ELF-1 (cell line): ENCODE measurements around the gene NR1D1.

Experiments used
- DNase-seq: peaks from one replicate; pipeline ENCODE4 v3.0.0-alpha.2; 2016; ENCODE audit warnings: low read depth, low spot score

The NR1D1 gene

GRCh38 chr17:40062329-40063186, 37.8 kb downstream of the NR1D1 start, which contains the start of gene THRA:
THRA (plus strand) TSS chr17:40062965; CDS start chr17:40074489, 11,524 bp downstream.
- DNase-seq = peak; percentile 24

GRCh38 chr17:40061609-40062038, 38.8 kb downstream of the NR1D1 start:
- DNase-seq = no peak

DNA sequence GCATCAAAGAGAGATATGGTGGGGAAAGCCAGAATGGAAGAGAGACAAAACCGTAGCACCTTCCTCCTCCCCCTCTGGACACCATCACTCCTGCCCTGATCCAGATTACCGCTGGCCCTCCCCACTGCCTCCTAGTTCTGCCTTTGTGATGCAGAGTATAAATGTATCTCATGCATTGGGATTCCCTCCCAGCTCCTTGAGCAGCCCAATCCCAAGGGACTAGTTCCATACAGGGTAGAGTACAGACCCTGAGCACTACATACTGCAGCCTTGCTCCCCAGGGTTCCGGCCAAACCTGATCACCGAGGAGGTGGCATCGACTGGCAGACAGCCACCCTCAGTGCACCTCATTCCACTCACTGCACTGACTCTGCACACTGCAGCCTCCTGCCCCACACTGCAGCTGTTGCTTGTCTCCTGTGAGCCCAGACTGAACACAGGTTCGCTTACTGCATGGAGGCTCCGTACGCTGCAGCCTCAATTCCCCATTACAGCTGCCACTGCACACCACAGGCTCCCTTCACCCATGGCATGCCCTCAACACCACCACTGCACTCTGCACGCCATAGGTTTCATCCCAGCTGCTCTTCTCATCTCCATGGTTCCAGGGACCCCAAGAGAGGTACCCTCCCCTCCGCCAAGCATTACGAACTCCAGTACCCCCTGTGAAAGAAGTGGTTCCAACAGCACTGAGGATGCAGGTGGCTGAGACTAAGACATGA, 39.3 kb downstream of the NR1D1 start:
- no peak for DNase-seq

- no peak for DNase-seq
Measured at GRCh38 chr17:40059729-40060475, 40.5 kb downstream of the NR1D1 start.

- DNase-seq = no peak
Measured at GRCh38 chr17:40058865-40059264, 41.5 kb downstream of the NR1D1 start.

DNA sequence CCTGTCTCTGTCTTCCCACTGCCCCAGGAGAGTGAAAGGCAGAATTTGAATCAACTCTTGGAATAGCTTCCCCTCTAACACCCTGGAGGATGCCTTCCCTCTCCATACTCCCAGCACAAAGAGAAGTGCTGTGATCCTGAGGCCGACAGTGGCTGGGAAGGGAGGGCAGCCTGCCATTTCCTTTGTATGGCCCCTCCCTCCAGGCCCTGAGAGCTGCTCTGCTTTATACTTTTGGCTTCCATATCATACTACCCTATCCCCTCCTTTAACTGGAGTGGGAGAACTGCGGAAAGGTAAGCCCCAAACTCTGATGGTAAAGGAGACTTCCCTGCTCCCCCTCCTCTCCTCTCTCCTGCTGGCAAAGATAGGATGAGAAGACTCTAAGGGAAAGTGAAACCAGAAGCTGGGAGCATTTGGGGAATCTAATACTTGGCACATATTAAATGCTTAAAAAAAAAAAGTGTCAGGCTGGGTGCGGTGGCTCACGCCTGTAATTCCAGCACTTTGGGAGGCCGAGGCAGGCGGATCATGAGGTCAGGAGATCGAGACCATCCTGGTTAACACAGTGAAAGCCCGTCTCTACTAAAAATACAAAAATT, 42.1 kb downstream of the NR1D1 start:
- DNase-seq = no peak

DNA sequence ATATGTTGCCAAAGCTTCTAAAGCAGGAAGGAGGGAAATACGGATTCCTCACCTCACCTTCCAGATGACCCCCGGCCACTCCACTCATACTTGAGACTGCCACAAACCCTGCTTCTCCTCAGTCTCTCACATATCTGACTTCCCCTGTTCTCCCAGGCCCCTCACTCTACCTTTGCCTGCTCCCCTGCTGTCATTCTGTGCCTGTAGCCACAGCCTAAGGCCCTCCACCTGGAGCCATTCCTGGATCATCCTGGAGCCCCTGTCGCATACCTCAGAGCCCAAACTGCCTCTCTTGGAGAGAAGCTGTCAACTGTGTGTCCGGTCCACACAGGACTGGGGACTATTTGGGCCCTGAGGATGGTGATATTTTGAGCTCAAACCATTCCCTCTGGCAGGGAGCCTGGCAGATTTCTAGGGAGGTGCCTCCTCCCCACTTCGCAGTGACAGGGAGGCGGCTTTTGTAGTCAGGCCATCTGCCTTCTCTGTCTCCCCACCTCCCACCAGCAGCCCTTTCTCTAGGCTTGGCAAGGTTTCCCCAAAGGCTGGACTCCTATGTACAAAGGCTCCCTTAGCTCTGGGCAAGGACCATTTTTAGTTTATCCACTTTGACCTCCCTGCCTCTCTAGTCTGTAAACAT, 43.9 kb downstream of the NR1D1 start:
- no peak for DNase-seq
